Ovary (tissue), 3 donors: ENCODE data around the gene LDHA.

ENCODE experiments used
- EP300 ChIP-seq: sonication (generic); formaldehyde crosslinking; IDR thresholded peaks from one replicate; pipeline ENCODE4 v1.6.1; 2017; ENCODE audit warnings: antibody characterized with exemption
- POLR2A ChIP-seq: fragments of 450-650 bp; IDR thresholded peaks from one replicate; pipeline ENCODE4 v1.6.1; 2017; ENCODE audit warnings: antibody characterized with exemption, mild to moderate bottlenecking, moderate library complexity
- TF ChIP-seq, protein P1 (sequence below), 3 donors: fragments of 450-650 bp in 2 of 3; fragments of 200-600 bp in 1 of 3; IDR thresholded peaks; one replicate each; pipeline versions ENCODE4 v1.5.1 to v1.8.0; 2016 to 2022; ENCODE audit warnings: antibody characterized with exemption in 3 of 3, mild to moderate bottlenecking in 1 of 3
- donor health status: DM: no; HTN: no; CAD: no.

DNA sequence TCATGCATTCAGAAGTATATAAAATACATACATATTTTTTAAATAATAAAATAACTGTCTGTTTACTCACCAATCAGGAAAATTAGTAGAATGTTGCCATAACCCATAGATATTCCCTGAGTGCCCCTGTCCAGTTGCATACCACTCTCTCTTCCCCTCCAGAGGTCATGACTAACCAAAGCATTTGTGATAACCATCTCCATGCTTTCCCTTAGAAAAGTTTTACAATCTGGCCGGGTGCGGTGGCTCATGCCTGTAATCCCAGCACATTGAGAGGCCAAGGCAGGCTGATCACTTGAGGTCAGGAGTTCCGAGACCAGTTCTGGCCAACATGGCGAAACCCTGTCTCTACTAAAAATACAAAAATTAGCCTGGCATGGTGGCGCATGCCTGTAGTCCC lies 33.2 kb upstream of the LDHA start:
- TF ChIP-seq, protein P1, sequence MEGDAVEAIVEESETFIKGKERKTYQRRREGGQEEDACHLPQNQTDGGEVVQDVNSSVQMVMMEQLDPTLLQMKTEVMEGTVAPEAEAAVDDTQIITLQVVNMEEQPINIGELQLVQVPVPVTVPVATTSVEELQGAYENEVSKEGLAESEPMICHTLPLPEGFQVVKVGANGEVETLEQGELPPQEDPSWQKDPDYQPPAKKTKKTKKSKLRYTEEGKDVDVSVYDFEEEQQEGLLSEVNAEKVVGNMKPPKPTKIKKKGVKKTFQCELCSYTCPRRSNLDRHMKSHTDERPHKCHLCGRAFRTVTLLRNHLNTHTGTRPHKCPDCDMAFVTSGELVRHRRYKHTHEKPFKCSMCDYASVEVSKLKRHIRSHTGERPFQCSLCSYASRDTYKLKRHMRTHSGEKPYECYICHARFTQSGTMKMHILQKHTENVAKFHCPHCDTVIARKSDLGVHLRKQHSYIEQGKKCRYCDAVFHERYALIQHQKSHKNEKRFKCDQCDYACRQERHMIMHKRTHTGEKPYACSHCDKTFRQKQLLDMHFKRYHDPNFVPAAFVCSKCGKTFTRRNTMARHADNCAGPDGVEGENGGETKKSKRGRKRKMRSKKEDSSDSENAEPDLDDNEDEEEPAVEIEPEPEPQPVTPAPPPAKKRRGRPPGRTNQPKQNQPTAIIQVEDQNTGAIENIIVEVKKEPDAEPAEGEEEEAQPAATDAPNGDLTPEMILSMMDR (IDR thresholded peaks at IDR 0.05), result no peak
- TF ChIP-seq POLR2A (no peak), EP300 (no peak)
